HepG2 (cell line): ENCODE data around the gene ZNF446. TPM values are rescaled to one million over a fixed set of nuclear protein-coding genes. Genes with fewer than 3 reads are reported as not detected.

Experiments used
- AKAP8 ChIP-seq: sonication (generic); formaldehyde crosslinking; IDR thresholded peaks from 2 replicates; pipeline ENCODE4 v1.5.1; 2020; ENCODE audit warnings: mild to moderate bottlenecking, missing genetic modification reagents
- ATF2 ChIP-seq: sonication (generic); formaldehyde crosslinking; IDR thresholded peaks from 2 replicates; pipeline ENCODE4 v1.4.0; 2020; ENCODE audit warnings: missing genetic modification reagents
- ATF4 ChIP-seq, 2 experiments: fragments of 450-650 bp in 1 of 2; sonication (generic) in 1 of 2; formaldehyde crosslinking; IDR thresholded peaks; 2 replicates each; pipeline versions ENCODE4 v1.5.0 to v1.8.0; 2020 to 2022; ENCODE audit warnings: mild to moderate bottlenecking in 1 of 2, missing genetic modification reagents in 1 of 2
- CHD2 ChIP-seq: IDR thresholded peaks from 2 replicates; pipeline ENCODE4 v1.6.1; 2011; ENCODE audit warnings: low read depth, low read length, improper control_type of control experiment
- FOSL1 ChIP-seq: sonication (generic); formaldehyde crosslinking; IDR thresholded peaks from 2 replicates; pipeline ENCODE4 v1.9.0; 2021; ENCODE audit warnings: missing genetic modification reagents, borderline replicate concordance
- FOXM1 ChIP-seq: sonication (generic); formaldehyde crosslinking; IDR thresholded peaks from 2 replicates; pipeline ENCODE4 v1.5.0; 2020; ENCODE audit warnings: missing genetic modification reagents
- IKZF1 ChIP-seq: fragments of 450-650 bp; IDR thresholded peaks from 2 replicates; pipeline ENCODE4 v1.7.1; 2016
- JUND ChIP-seq: sonication (generic); formaldehyde crosslinking; IDR thresholded peaks from 2 replicates; pipeline ENCODE4 v1.8.0; 2022; ENCODE audit warnings: mild to moderate bottlenecking, missing genetic modification reagents
- MXD1 ChIP-seq: sonication (generic); formaldehyde crosslinking; IDR thresholded peaks from 2 replicates; pipeline ENCODE4 v1.4.0; 2020; ENCODE audit warnings: mild to moderate bottlenecking, missing genetic modification reagents
- MXD4 ChIP-seq: IDR thresholded peaks from 2 replicates; pipeline ENCODE4 v1.6.1; 2016; ENCODE audit warnings: mild to moderate bottlenecking, missing biosample characterization, missing genetic modification reagents
- NFAT5 ChIP-seq: sonication (generic); formaldehyde crosslinking; IDR thresholded peaks from 2 replicates; pipeline ENCODE4 v1.4.0; 2020; ENCODE audit warnings: missing genetic modification reagents
- RAD51 ChIP-seq: fragments of 450-650 bp; IDR thresholded peaks from 2 replicates; pipeline ENCODE4 v1.6.1; 2016; ENCODE audit warnings: borderline replicate concordance
- RBM22 ChIP-seq: fragments of 200-400 bp; formaldehyde crosslinking; optimal IDR thresholded peaks from 2 replicates; pipeline ENCODE3; 2017; ENCODE audit warnings: mild to moderate bottlenecking, low read length, moderate library complexity
- SALL1 ChIP-seq: sonication (generic); formaldehyde crosslinking; IDR thresholded peaks from 2 replicates; pipeline ENCODE4 v1.8.0; 2022; ENCODE audit warnings: mild to moderate bottlenecking, missing genetic modification reagents
- TBL1XR1 ChIP-seq: fragments of 150-350 bp; IDR thresholded peaks from 2 replicates; pipeline ENCODE4 v1.6.1; 2014; ENCODE audit warnings: borderline replicate concordance, low read length; ENCODE audit not compliant: partially characterized antibody
- TBX3 ChIP-seq: fragments of 450-650 bp; IDR thresholded peaks from 2 replicates; pipeline ENCODE4 v1.6.1; 2017; ENCODE audit warnings: antibody characterized with exemption, mild to moderate bottlenecking, inconsistent platforms, borderline replicate concordance
- XRCC5 ChIP-seq: fragments of 200-400 bp; formaldehyde crosslinking; optimal IDR thresholded peaks from 2 replicates; pipeline ENCODE3; 2017; ENCODE audit warnings: mild to moderate bottlenecking, low read length
- ZMYM2 ChIP-seq: sonication (generic); formaldehyde crosslinking; IDR thresholded peaks from 2 replicates; pipeline ENCODE4 v1.8.0; 2022; ENCODE audit warnings: mild to moderate bottlenecking, missing genetic modification reagents
- ZNF251 ChIP-seq: sonication (generic); formaldehyde crosslinking; IDR thresholded peaks from 2 replicates; pipeline ENCODE4 v1.9.0; 2021; ENCODE audit warnings: mild to moderate bottlenecking, missing genetic modification reagents
- ZNF296 ChIP-seq: sonication (generic); formaldehyde crosslinking; conservative IDR thresholded peaks from 2 replicates; pipeline ENCODE4 v1.5.0; 2020; ENCODE audit warnings: mild to moderate bottlenecking, missing genetic modification reagents
- ZNF33A ChIP-seq: sonication (generic); formaldehyde crosslinking; IDR thresholded peaks from 2 replicates; pipeline ENCODE4 v1.5.1; 2020; ENCODE audit warnings: missing genetic modification reagents, mild to moderate bottlenecking, moderate library complexity, borderline replicate concordance
- ZNF430 ChIP-seq: sonication (generic); formaldehyde crosslinking; IDR thresholded peaks from 2 replicates; pipeline ENCODE4 v1.9.0; 2021; ENCODE audit warnings: mild to moderate bottlenecking, missing genetic modification reagents
- ZNF780A ChIP-seq: sonication (generic); formaldehyde crosslinking; IDR thresholded peaks from 2 replicates; pipeline ENCODE4 v1.8.0; 2022; ENCODE audit warnings: mild to moderate bottlenecking, missing genetic modification reagents, moderate library complexity
- polyA plus RNA-seq, 8 experiments: library from polyadenylated mRNA; depleted of rRNA in 3 of 8; stranded (reverse) in 7 of 8; unstranded in 1 of 8; fragments of >200 nt; fragmentation: Illumina TruSeq in 4 of 8; extraction: Trizol in 4 of 8; gene quantifications; 2 replicates each; pipeline versions ENCODE4 v1.2.1 to v1.2.3, GENCODE V29; 2011 to 2016; ENCODE audit warnings: low read depth in 4 of 8, missing spikeins in 1 of 8, mixed read lengths in 1 of 8; ENCODE audit not compliant: insufficient read depth in 1 of 8
- total RNA-seq, 5 experiments: library from RNA; depleted of rRNA; stranded (reverse); fragments of >200 nt; fragmentation: Illumina TruSeq; extraction: Trizol; gene quantifications; 2 replicates each; pipeline ENCODE4 v1.2.3, GENCODE V29; 2016; ENCODE audit warnings: low read depth in 1 of 5

Gene ZNF446
- total and polyA plus RNA-seq, 2 of the 13 experiments (the other 11 are each of a cell fraction or from before 2014, with no cell fraction given): 3.0 to 3.6 TPM

GRCh38 chr19:58513694-58514563 is 37.8 kb downstream of the ZNF446 start (continued):
- TF ChIP-seq FOXM1 (CRISPR knock-in tag): no peak
- no peak for TF ChIP-seq ZNF251
- TF ChIP-seq XRCC5: peak; percentile 95
- peak; percentile 32; the same call in 1 of the 2 replicates for TF ChIP-seq ATF2 (CRISPR knock-in tag)
- TF ChIP-seq JUND (CRISPR knock-in tag): peak; percentile 45; the same call in 1 of the 2 replicates
- peak; percentile 59; the same call in 1 of the 2 replicates for TF ChIP-seq ZNF430 (CRISPR knock-in tag)
- TF ChIP-seq RBM22: no peak
- TF ChIP-seq MXD1 (CRISPR knock-in tag): peak; percentile 85
- TF ChIP-seq RAD51: no peak
- TF ChIP-seq ZNF780A (CRISPR knock-in tag): no peak
- no peak for TF ChIP-seq ZMYM2 (CRISPR knock-in tag)
- peak; percentile 81 for TF ChIP-seq MXD4 (CRISPR knock-in tag)
- TF ChIP-seq TBL1XR1: no peak
- no peak for TF ChIP-seq ZNF296 (CRISPR knock-in tag)
- no peak for TF ChIP-seq ZNF33A (CRISPR knock-in tag)
- peak; percentile 70; the same call in 1 of the 2 replicates for TF ChIP-seq NFAT5
- TF ChIP-seq TBX3: no peak
- no peak for TF ChIP-seq FOSL1 (CRISPR knock-in tag)
- peak; percentile 99 for TF ChIP-seq AKAP8
- TF ChIP-seq IKZF1: no peak
- 0 out of 2 replicates have a peak, but pooled peaks have one; percentile 41 for TF ChIP-seq CHD2
- peak; percentile 85 for TF ChIP-seq SALL1 (CRISPR knock-in tag)
- no peak for TF ChIP-seq ATF4 (CRISPR knock-in tag; IDR thresholded peaks at IDR 0.05)
